H1 (cell line): ENCODE results near the gene BZW1. TPM values are rescaled to one million over a fixed set of nuclear protein-coding genes. Genes with fewer than 3 reads are reported as not detected.

Experiments used
- CTCF ChIA-PET: fragments of 300-600 bp; sonication (Branson Sonifier 250); formaldehyde crosslinking; loops from one replicate; lab custom pipeline; 2021; ENCODE audit not compliant: partially characterized antibody; lab: Charles Lee
- POLR2A ChIA-PET: fragments of 300-600 bp; sonication (Branson Sonifier 250); formaldehyde crosslinking; loops from one replicate; lab custom pipeline; 2021; ENCODE audit warnings: inconsistent platforms; ENCODE audit not compliant: partially characterized antibody; lab: Charles Lee
- DNase-seq, 2 experiments: peaks; one replicate each; pipeline versions ENCODE4 v3.0.0 to v3.0.0-alpha.2; 2010 to 2022; ENCODE audit warnings: low spot score in 2 of 2, low read depth in 1 of 2, mixed read lengths in 1 of 2
- FAIRE-seq: peaks from 2 replicates; lab custom pipeline; 2011; peaks lifted over from hg19 to GRCh38; lab: Jason Lieb, UNC
- H2AFZ ChIP-seq: 2 replicates; pipeline ENCODE4 v1.8.1; 2012; ENCODE audit warnings: low read length, inconsistent platforms
- H2AK5ac ChIP-seq: 2 replicates; pipeline ENCODE4 v1.6.1; 2013; ENCODE audit warnings: low read depth, low read length
- H2BK120ac ChIP-seq: replicated peaks from 2 replicates; pipeline ENCODE3; 2013; ENCODE audit warnings: low read depth, low read length, inconsistent platforms
- H2BK12ac ChIP-seq: 2 replicates; pipeline ENCODE4 v1.6.1; 2013; ENCODE audit warnings: low read depth, low read length
- H2BK15ac ChIP-seq: 2 replicates; pipeline ENCODE4 v1.6.1; 2013; ENCODE audit warnings: low read length
- H2BK20ac ChIP-seq: 2 replicates; pipeline ENCODE4 v1.6.1; 2013; ENCODE audit warnings: low read length
- H2BK5ac ChIP-seq: 2 replicates; pipeline ENCODE4 v1.6.1; 2013; ENCODE audit warnings: low read depth, low read length
- H3K14ac ChIP-seq: 2 replicates; pipeline ENCODE4 v1.6.1; 2013; ENCODE audit warnings: inconsistent platforms; ENCODE audit not compliant: insufficient read length
- H3K18ac ChIP-seq: 2 replicates; pipeline ENCODE4 v1.6.1; 2013; ENCODE audit warnings: low read length; ENCODE audit errors: extremely low read depth
- H3K23ac ChIP-seq: 2 replicates; pipeline ENCODE4 v1.6.1; 2013; ENCODE audit warnings: inconsistent platforms; ENCODE audit not compliant: insufficient read length
- H3K23me2 ChIP-seq: 2 replicates; pipeline ENCODE4 v1.6.1; 2013; ENCODE audit warnings: low read depth, low read length
- H3K27ac ChIP-seq: 2 replicates; pipeline ENCODE4 v1.6.1; 2011; ENCODE audit warnings: low read depth, low read length, inconsistent platforms
- H3K27me3 ChIP-seq, 4 experiments: replicated peaks in 1 of 4; 1 replicate in 1 of 4; 2 replicates in 3 of 4; pipeline versions ENCODE4 v1.6.1 to v1.8.1; 2011 to 2013; ENCODE audit warnings: low read length in 3 of 4, mild to moderate bottlenecking in 3 of 4, inconsistent platforms in 2 of 4, mixed read lengths in 2 of 4, moderate library complexity in 1 of 4; ENCODE audit not compliant: control insufficient read depth in 3 of 4, insufficient read depth in 3 of 4; ENCODE audit errors: extremely low read depth in 1 of 4
- H3K36me3 ChIP-seq, 4 experiments: 2 replicates each; pipeline versions ENCODE4 v1.6.1 to v1.8.1; 2011 to 2013; ENCODE audit warnings: mild to moderate bottlenecking in 4 of 4, low read length in 3 of 4, moderate library complexity in 2 of 4, control low read depth in 1 of 4, inconsistent platforms in 1 of 4; ENCODE audit not compliant: insufficient read depth in 4 of 4, control insufficient read depth in 2 of 4
- H3K4ac ChIP-seq: replicated peaks from 2 replicates; pipeline ENCODE3; 2013; ENCODE audit warnings: low read length, low read depth, mixed read lengths, inconsistent platforms; ENCODE audit not compliant: insufficient read length
- H3K4me1 ChIP-seq, 4 experiments: replicated peaks in 1 of 4; 1 replicate in 1 of 4; 2 replicates in 3 of 4; pipeline versions ENCODE4 v1.6.1 to v1.8.1; 2011 to 2013; ENCODE audit warnings: low read length in 3 of 4, inconsistent platforms in 2 of 4, mixed read lengths in 1 of 4; ENCODE audit not compliant: insufficient read depth in 4 of 4, control insufficient read depth in 3 of 4
- H3K4me2 ChIP-seq, 2 experiments: 2 replicates each; pipeline versions ENCODE4 v1.6.1 to v1.8.1; 2011 to 2013; ENCODE audit warnings: low read depth in 2 of 2, low read length in 2 of 2, control low read depth in 1 of 2, inconsistent platforms in 1 of 2, mild to moderate bottlenecking in 1 of 2; ENCODE audit not compliant: insufficient read depth in 1 of 2
- H3K4me3 ChIP-seq, 4 experiments: fragments of 200-600, 300-600 bp in 1 of 4; sonication (generic), shearing (Covaris generic), sonication (Bioruptor Twin) in 1 of 4; 2 replicates each; pipeline versions ENCODE4 v1.5.1 to v1.8.1; 2011 to 2016; ENCODE audit warnings: low read length in 4 of 4, low read depth in 3 of 4, control low read depth in 2 of 4, inconsistent platforms in 2 of 4, mild to moderate bottlenecking in 2 of 4, mixed read lengths in 1 of 4, moderate library complexity in 1 of 4; ENCODE audit not compliant: insufficient read depth in 2 of 4; ENCODE audit errors: extremely low read depth in 1 of 4
- H3K56ac ChIP-seq: replicated peaks from 2 replicates; pipeline ENCODE3; 2013; ENCODE audit warnings: low read depth, mild to moderate bottlenecking, mixed read lengths, low read length, inconsistent platforms; ENCODE audit not compliant: insufficient read length
- H3K79me1 ChIP-seq: 2 replicates; pipeline ENCODE4 v1.6.1; 2013; ENCODE audit warnings: low read depth, low read length, control low read depth
- H3K79me2 ChIP-seq, 2 experiments: 2 replicates each; pipeline versions ENCODE4 v1.6.1 to v1.8.1; 2012 to 2013; ENCODE audit warnings: low read length in 2 of 2, mild to moderate bottlenecking in 2 of 2, inconsistent platforms in 1 of 2; ENCODE audit not compliant: insufficient read depth in 2 of 2, control insufficient read depth in 1 of 2
- H3K9ac ChIP-seq, 4 experiments: replicated peaks in 1 of 4; 1 replicate in 1 of 4; 2 replicates in 3 of 4; pipeline versions ENCODE4 v1.6.1 to v1.8.1; 2011 to 2013; ENCODE audit warnings: low read depth in 3 of 4, low read length in 3 of 4, control low read depth in 2 of 4, mild to moderate bottlenecking in 2 of 4, moderate library complexity in 2 of 4, inconsistent platforms in 1 of 4; ENCODE audit errors: extremely low read depth in 1 of 4
- H3K9me3 ChIP-seq, 2 experiments: 2 replicates each; pipeline versions ENCODE4 v1.6.1 to v1.8.1; 2012 to 2013; ENCODE audit warnings: mild to moderate bottlenecking in 2 of 2, moderate library complexity in 2 of 2, control low read depth in 1 of 2, inconsistent platforms in 1 of 2, low read depth in 1 of 2, low read length in 1 of 2, mixed read lengths in 1 of 2; ENCODE audit not compliant: insufficient read depth in 2 of 2
- H4K20me1 ChIP-seq, 2 experiments: replicated peaks in 1 of 2; 2 replicates each; pipeline versions ENCODE3 to v1.8.1; 2011 to 2013; ENCODE audit warnings: inconsistent platforms in 2 of 2, low read length in 2 of 2, mild to moderate bottlenecking in 1 of 2; ENCODE audit not compliant: insufficient read depth in 2 of 2, control insufficient read depth in 1 of 2
- H4K5ac ChIP-seq: 2 replicates; pipeline ENCODE4 v1.6.1; 2013; ENCODE audit warnings: low read length, low read depth, mixed read lengths, inconsistent platforms; ENCODE audit not compliant: insufficient read length
- H4K8ac ChIP-seq: 2 replicates; pipeline ENCODE4 v1.8.0; 2013; ENCODE audit warnings: mild to moderate bottlenecking, moderate library complexity, low read length, inconsistent platforms; ENCODE audit not compliant: insufficient read depth; ENCODE audit errors: extremely low read depth
- H4K91ac ChIP-seq: replicated peaks from 2 replicates; pipeline ENCODE3; 2013; ENCODE audit warnings: low read length, mixed read lengths, inconsistent platforms; ENCODE audit not compliant: insufficient read length
- ASH2L ChIP-seq: fragments of 200-600, 300-600 bp; sonication (generic); IDR thresholded peaks from one replicate; pipeline ENCODE4 v1.7.1; 2017; ENCODE audit warnings: low read length
- CEBPB ChIP-seq: IDR thresholded peaks from 2 replicates; pipeline ENCODE4 v1.6.1; 2012; ENCODE audit warnings: low read depth, low read length
- CHD1 ChIP-seq: IDR thresholded peaks from 2 replicates; pipeline ENCODE4 v1.6.1; 2012; ENCODE audit warnings: low read depth, low read length, improper control_type of control experiment
- EP300 ChIP-seq, 2 experiments: IDR thresholded peaks; 1 replicate in 1 of 2; 2 replicates in 1 of 2; pipeline ENCODE4 v1.6.1; 2011 to 2012; ENCODE audit warnings: low read depth in 2 of 2, low read length in 2 of 2, mild to moderate bottlenecking in 2 of 2, borderline replicate concordance in 1 of 2, inconsistent platforms in 1 of 2, moderate library complexity in 1 of 2
- EZH2 ChIP-seq: fragments of 200-600 bp; sonication (generic); IDR thresholded peaks from 2 replicates; pipeline ENCODE4 v1.7.1; 2012; ENCODE audit warnings: low read depth, mild to moderate bottlenecking, moderate library complexity, low read length, inconsistent platforms; ENCODE audit not compliant: severe bottlenecking
- GABPA ChIP-seq: IDR thresholded peaks from 2 replicates; pipeline ENCODE4 v1.6.1; 2011; ENCODE audit warnings: mild to moderate bottlenecking, low read length, moderate library complexity, borderline replicate concordance; ENCODE audit not compliant: insufficient read depth
- MAFK ChIP-seq: IDR thresholded peaks from 2 replicates; pipeline ENCODE4 v1.6.1; 2012; ENCODE audit warnings: low read depth, mild to moderate bottlenecking, improper control_type of control experiment, low read length
- POU5F1 ChIP-seq: IDR thresholded peaks from 2 replicates; pipeline ENCODE4 v1.6.1; 2011; ENCODE audit warnings: low read depth, mild to moderate bottlenecking, low read length, moderate library complexity
- SP4 ChIP-seq: IDR thresholded peaks from 2 replicates; pipeline ENCODE4 v1.6.1; 2012; ENCODE audit warnings: low read length, inconsistent platforms
- SRF ChIP-seq: IDR thresholded peaks from 2 replicates; pipeline ENCODE4 v1.6.1; 2011; ENCODE audit warnings: mild to moderate bottlenecking, low read depth, low read length, moderate library complexity
- WGBS, 2 experiments: shearing (Covaris generic) in 1 of 2; methylation state at CpG; one replicate each; pipeline versions ENCODE4 v1.1.6 to v1.1.7; 2013 to 2015; ENCODE audit warnings: low lambda C conversion rate in 2 of 2, mixed read lengths in 2 of 2, inconsistent platforms in 1 of 2, low coverage in 1 of 2, missing lambda C conversion rate in 1 of 2; ENCODE audit not compliant: insufficient replicate concordance in 2 of 2, insufficient coverage in 1 of 2, insufficient read length in 1 of 2; ENCODE audit errors: extremely low coverage in 1 of 2, missing lambda C conversion rate in 1 of 2; 5-methylcytosine and 5-hydroxymethylcytosine counted together
- polyA plus RNA-seq, 7 experiments: library from polyadenylated mRNA; depleted of rRNA in 3 of 7; stranded (reverse) in 5 of 7; unstranded in 2 of 7; fragments of >200 nt in 5 of 7; fragments of 200-250 nt in 2 of 7; gene quantifications; 1 replicate in 5 of 7; 2 replicates in 1 of 7; 4 replicates in 1 of 7; pipeline versions ENCODE4 v1.2.1 to v1.2.3, GENCODE V29; 2011 to 2013; ENCODE audit warnings: missing spikeins in 2 of 7, mixed read lengths in 2 of 7
- total RNA-seq: library from RNA; stranded (reverse); fragmentation: NEBNext Ultra II Directional; extraction: Animal tissue kit (Norgen Biotek cat#: 25700); gene quantifications from 2 replicates; pipeline ENCODE4 v1.2.1, GENCODE V29; 2021
- TF ChIP-seq, protein P1 (sequence below): IDR thresholded peaks from 2 replicates; pipeline ENCODE4 v1.6.1; 2012; ENCODE audit warnings: low read length, inconsistent platforms

Gene BZW1
- total and polyA plus RNA-seq, 2 of the 8 experiments (the other 6 are each of a cell fraction or from before 2014, with no cell fraction given): 152 to 335 TPM

DNA sequence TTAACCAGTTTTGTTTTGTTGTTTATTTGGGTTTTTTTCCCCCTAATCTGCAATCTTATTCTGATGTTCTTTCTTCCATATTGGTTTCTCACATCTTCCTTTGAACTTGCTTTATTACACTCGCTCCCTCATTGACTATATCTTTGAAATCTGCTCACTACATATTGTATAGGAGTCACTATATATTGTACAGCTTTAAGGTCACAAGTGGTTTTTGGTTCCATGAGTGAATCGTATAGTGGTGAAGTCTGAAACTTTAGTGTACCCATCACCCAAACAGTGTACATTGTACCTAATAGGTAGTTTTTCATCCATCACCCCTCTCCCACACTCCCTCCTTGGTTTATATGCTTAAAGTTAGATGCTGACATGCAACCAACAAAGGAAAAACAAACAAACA is 11.3 kb upstream of the BZW1 start:
- no peaks in the 10 kb centered on the region for H3K79me2 ChIP-seq
- no peak overlapping the region for H2BK12ac ChIP-seq
- H2BK5ac ChIP-seq: no peak overlapping the region
- no peaks in the 10 kb centered on the region for H3K79me1 ChIP-seq
- no peaks in the 10 kb centered on the region for H3K9me3 ChIP-seq
- FAIRE-seq (no peak), DNase-seq (no peak)
- H3K4ac ChIP-seq: no peak overlapping the region
- CTCF ChIA-PET: interaction anchor here (1.5 kb wide), 1 partner anchor 87 kb away, joined by 4 read pairs; no protein-coding TSS in a partner anchor
- H3K36me3 ChIP-seq: no peaks in the 10 kb centered on the region
- no peak overlapping the region for H3K4me3 ChIP-seq
- POLR2A ChIA-PET: no interaction called here
- no peak overlapping the region for H2BK120ac ChIP-seq
- no peaks in the 10 kb centered on the region for H3K4me1 ChIP-seq
- no peak overlapping the region for H4K91ac ChIP-seq
- no peak overlapping the region for H3K4me2 ChIP-seq
- H2BK15ac ChIP-seq: no peak overlapping the region
- no peak overlapping the region for H3K27ac ChIP-seq
- no peak overlapping the region for H3K9ac ChIP-seq
- H3K23me2 ChIP-seq: no peaks in the 10 kb centered on the region; the same call in 1 of the 2 replicates
- H3K18ac ChIP-seq: no peak overlapping the region
- no peak for TF ChIP-seq ASH2L
- no peak for TF ChIP-seq POU5F1
- TF ChIP-seq CHD1: no peak
- no peak for TF ChIP-seq SRF
- no peak for TF ChIP-seq SP4
- TF ChIP-seq MAFK: no peak
- no peak for TF ChIP-seq EP300 (IDR thresholded peaks at IDR 0.05; ENCODE audit: borderline replicate concordance in 1 of 2, low read depth in 2 of 2, low read length in 2 of 2)
- TF ChIP-seq, protein P1, sequence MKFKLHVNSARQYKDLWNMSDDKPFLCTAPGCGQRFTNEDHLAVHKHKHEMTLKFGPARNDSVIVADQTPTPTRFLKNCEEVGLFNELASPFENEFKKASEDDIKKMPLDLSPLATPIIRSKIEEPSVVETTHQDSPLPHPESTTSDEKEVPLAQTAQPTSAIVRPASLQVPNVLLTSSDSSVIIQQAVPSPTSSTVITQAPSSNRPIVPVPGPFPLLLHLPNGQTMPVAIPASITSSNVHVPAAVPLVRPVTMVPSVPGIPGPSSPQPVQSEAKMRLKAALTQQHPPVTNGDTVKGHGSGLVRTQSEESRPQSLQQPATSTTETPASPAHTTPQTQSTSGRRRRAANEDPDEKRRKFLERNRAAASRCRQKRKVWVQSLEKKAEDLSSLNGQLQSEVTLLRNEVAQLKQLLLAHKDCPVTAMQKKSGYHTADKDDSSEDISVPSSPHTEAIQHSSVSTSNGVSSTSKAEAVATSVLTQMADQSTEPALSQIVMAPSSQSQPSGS: no peak
- TF ChIP-seq GABPA: no peak
- TF ChIP-seq CEBPB: no peak
- no peak for TF ChIP-seq EZH2
- TF ChIP-seq, all 59 proteins: peak for 0
- no peak overlapping the region for H3K14ac ChIP-seq
- no peak overlapping the region for H2BK20ac ChIP-seq
- WGBS, 2 experiments: 93% methylated on average over 2 of the region's 2 CpGs; no CpG with 5 or more reads in 1 of the 2 experiments
- no peak overlapping the region for H4K8ac ChIP-seq
- H3K27me3 ChIP-seq: no peaks in the 10 kb centered on the region
- no peak overlapping the region for H3K23ac ChIP-seq
- no peak overlapping the region for H3K56ac ChIP-seq
- H2AK5ac ChIP-seq: no peak overlapping the region
- no peak overlapping the region for H4K5ac ChIP-seq
- H2AFZ ChIP-seq: no peak overlapping the region
- no peaks in the 10 kb centered on the region for H4K20me1 ChIP-seq
